ENCODE data around the gene ABCA7.

ABCA7 gene

GRCh38 chr19:1069009-1069779 is 29.3 kb downstream of the ABCA7 start:
- TF ChIP-seq, protein P1, sequence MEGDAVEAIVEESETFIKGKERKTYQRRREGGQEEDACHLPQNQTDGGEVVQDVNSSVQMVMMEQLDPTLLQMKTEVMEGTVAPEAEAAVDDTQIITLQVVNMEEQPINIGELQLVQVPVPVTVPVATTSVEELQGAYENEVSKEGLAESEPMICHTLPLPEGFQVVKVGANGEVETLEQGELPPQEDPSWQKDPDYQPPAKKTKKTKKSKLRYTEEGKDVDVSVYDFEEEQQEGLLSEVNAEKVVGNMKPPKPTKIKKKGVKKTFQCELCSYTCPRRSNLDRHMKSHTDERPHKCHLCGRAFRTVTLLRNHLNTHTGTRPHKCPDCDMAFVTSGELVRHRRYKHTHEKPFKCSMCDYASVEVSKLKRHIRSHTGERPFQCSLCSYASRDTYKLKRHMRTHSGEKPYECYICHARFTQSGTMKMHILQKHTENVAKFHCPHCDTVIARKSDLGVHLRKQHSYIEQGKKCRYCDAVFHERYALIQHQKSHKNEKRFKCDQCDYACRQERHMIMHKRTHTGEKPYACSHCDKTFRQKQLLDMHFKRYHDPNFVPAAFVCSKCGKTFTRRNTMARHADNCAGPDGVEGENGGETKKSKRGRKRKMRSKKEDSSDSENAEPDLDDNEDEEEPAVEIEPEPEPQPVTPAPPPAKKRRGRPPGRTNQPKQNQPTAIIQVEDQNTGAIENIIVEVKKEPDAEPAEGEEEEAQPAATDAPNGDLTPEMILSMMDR (IDR thresholded peaks at IDR 0.05): no peak
- Mint-ChIP-seq H3K4me1 (peaks cover 25% of the 10 kb centered on the region), H3K4me3 (peak overlapping the region; percentile 43), H3K27me3 (ENCODE audit: low read depth, poor library complexity) (peaks cover 81% of the 10 kb centered on the region), H3K36me3 (ENCODE audit: low read depth) (no peaks in the 10 kb centered on the region), H3K27ac (no peak overlapping the region), H3K9me3 (no peaks in the 10 kb centered on the region)
- no peak for DNase-seq

GRCh38 chr19:1070576-1070930 is 30.6 kb downstream of the ABCA7 start:
- H3K36me3 Mint-ChIP-seq (ENCODE audit: low read depth): peaks cover under 1% of the 10 kb centered on the region
- peaks cover 67% of the 10 kb centered on the region for H3K27me3 Mint-ChIP-seq (ENCODE audit: low read depth, poor library complexity)
- DNase-seq: no peak
- TF ChIP-seq, protein P1 (IDR thresholded peaks at IDR 0.05): no peak
- H3K27ac Mint-ChIP-seq: no peak overlapping the region
- peaks cover 22% of the 10 kb centered on the region for H3K4me1 Mint-ChIP-seq
- no peaks in the 10 kb centered on the region for H3K9me3 Mint-ChIP-seq
- no peak overlapping the region for H3K4me3 Mint-ChIP-seq

DNA sequence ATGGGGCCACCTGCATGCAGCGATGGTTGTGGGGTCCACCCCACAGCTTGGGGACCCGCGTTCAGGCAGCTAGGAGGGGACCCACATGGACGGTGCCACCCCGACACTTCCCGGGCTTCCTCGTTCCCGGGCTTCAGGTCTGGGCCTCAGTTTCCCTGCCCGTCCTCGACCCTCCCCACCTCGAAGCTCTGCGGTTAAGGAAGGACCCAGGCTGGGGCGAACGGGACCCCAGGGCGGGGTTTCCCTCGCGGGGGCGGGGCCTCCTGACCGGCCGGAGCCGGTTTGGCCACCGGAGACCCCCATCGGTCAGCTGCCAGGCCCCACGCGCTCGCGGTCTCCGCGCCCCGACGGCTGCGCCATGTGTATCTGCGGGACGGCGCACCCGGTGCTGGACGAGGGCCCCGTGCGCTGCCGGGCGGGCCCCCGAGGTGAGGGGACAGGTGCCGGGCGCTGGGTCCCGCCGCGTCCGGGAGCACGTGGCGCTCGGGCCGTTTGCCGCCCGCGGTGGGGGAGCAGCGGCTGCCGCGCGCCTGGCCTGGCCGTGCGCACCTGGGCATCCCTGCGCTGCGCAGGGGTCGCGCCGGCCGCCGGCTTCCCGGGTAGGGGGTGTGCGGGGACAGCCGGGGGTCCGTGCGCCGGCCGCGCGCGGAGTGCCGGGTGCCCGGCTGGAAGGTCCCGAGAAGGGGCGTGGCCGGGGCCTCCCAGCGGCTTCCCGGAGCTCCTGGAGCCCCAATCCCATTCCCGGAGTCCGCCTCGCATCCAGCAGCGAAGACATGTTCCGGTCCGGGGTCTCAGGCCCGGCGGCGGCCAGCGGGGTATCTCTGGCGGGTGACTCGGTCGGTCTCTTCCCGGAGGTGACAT is 31.3 kb downstream of the ABCA7 start:
- peak; percentile 73 for DNase-seq
- no peaks in the 10 kb centered on the region for H3K9me3 Mint-ChIP-seq
- H3K36me3 Mint-ChIP-seq (ENCODE audit: low read depth): peaks cover 6% of the 10 kb centered on the region
- H3K27ac Mint-ChIP-seq: no peak overlapping the region
- H3K27me3 Mint-ChIP-seq (ENCODE audit: low read depth, poor library complexity): peaks cover 61% of the 10 kb centered on the region
- H3K4me3 Mint-ChIP-seq: peak overlapping the region; percentile 82
- TF ChIP-seq, protein P1 (IDR thresholded peaks at IDR 0.05): no peak
- peaks cover 20% of the 10 kb centered on the region for H3K4me1 Mint-ChIP-seq

GRCh38 chr19:1072371-1073015 is 32.6 kb downstream of the ABCA7 start:
- H3K36me3 Mint-ChIP-seq (ENCODE audit: low read depth): peaks cover 6% of the 10 kb centered on the region
- H3K27me3 Mint-ChIP-seq (ENCODE audit: low read depth, poor library complexity): peaks cover 50% of the 10 kb centered on the region
- no peaks in the 10 kb centered on the region for H3K9me3 Mint-ChIP-seq
- TF ChIP-seq, protein P1 (IDR thresholded peaks at IDR 0.05): no peak
- H3K4me3 Mint-ChIP-seq: peak overlapping the region; percentile 82
- peaks cover 18% of the 10 kb centered on the region for H3K4me1 Mint-ChIP-seq
- no peak overlapping the region for H3K27ac Mint-ChIP-seq
- DNase-seq: no peak

DNA sequence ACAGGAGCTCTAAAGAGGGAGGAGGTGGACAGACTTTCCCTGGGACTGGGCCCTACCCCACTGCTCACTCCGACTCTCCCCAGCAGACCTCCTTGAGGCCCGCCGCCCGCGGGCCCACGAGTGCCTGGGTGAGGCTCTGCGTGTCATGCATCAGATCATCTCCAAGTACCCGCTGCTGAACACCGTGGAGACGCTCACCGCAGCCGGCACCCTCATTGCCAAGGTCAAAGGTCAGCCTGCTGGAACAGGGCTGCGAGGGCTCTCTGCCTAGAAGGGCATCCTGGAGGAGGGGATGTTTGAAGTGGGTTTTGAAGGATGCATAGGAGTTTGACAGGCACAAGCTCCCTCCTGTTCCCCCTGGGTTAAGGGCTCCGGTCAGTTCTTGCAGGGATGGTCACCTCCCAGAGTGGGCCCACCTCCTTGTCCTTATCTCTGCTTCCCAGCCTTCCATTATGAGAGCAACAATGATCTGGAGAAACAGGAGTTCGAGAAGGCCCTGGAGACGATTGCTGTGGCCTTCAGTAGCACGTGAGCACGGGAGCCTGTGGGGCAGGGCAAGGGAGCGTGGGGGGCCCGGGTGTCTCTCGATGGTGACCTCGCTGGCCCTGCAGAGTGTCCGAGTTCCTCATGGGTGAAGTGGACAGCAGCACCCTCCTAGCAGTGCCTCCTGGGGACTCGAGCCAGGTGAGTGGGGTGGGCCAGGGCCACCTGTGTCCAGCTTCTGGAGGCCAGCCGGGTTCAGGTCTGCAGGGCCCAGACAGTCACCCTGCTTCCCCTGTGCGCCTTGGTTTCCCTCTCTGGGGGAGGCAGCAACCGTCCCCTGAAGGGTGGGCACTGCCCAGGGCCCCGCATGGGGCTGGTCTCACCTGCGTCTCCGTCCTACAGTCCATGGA is 33.4 kb downstream of the ABCA7 start:
- peaks cover 6% of the 10 kb centered on the region for H3K36me3 Mint-ChIP-seq (ENCODE audit: low read depth)
- TF ChIP-seq, protein P1 (IDR thresholded peaks at IDR 0.05): no peak
- H3K4me3 Mint-ChIP-seq: no peak overlapping the region
- no peaks in the 10 kb centered on the region for H3K9me3 Mint-ChIP-seq
- peaks cover 42% of the 10 kb centered on the region for H3K27me3 Mint-ChIP-seq (ENCODE audit: low read depth, poor library complexity)
- H3K4me1 Mint-ChIP-seq: peaks cover 18% of the 10 kb centered on the region
- no peak overlapping the region for H3K27ac Mint-ChIP-seq
- no peak for DNase-seq
